Measurements from ENCODE around the gene APMAP.

GRCh38 chr20:25038591-25039015 is 46.1 kb upstream of the APMAP start:
- TF ChIP-seq CTCF (IDR thresholded peaks at IDR 0.05) (no peak), ZFX (IDR thresholded peaks at IDR 0.05; ENCODE audit: borderline replicate concordance) (no peak)

Data from 22Rv1 (cell line).